ENCODE data around the gene DSG4.

Gene DSG4

GRCh38 chr18:31450409-31450808 lies 73.8 kb downstream of the DSG4 start:
- no peak for DNase-seq

DNA sequence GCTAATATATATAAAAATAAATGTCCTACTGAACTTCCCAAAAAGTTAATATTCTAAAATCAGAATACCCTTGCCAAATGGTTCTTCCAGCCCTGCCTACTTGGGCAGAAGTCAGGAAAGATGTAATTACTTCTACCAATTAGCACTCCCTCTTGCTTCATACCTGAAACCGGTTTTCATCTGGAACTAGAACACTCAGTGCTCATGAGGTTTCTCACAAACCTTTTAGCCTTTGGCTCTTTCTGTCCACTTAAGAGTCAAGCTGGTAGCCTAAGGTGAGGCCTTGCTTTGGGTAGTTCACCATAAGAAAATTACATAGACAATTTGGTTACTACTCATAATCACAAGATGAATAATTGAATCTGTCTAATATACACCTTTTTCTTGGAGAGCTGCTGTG lies 75.0 kb downstream of the DSG4 start:
- DNase-seq = no peak

- no peak for DNase-seq
Measured at GRCh38 chr18:31454066-31454708, 77.6 kb downstream of the DSG4 start.
